ENCODE results near the gene FAM204A.

The FAM204A gene

GRCh38 chr10:118330295-118331076 lies 11.6 kb downstream of the FAM204A start:
- no peak for DNase-seq

- no peak for DNase-seq
Measured at GRCh38 chr10:118324140-118324539, 18.0 kb downstream of the FAM204A start.

- no peak for DNase-seq
Measured at GRCh38 chr10:118321724-118322575, 20.2 kb downstream of the FAM204A start.

GRCh38 chr10:118315629-118316028 lies 26.5 kb downstream of the FAM204A start:
- DNase-seq: no peak

- no peak for DNase-seq
Measured at GRCh38 chr10:118314882-118315281, 27.2 kb downstream of the FAM204A start.

DNA sequence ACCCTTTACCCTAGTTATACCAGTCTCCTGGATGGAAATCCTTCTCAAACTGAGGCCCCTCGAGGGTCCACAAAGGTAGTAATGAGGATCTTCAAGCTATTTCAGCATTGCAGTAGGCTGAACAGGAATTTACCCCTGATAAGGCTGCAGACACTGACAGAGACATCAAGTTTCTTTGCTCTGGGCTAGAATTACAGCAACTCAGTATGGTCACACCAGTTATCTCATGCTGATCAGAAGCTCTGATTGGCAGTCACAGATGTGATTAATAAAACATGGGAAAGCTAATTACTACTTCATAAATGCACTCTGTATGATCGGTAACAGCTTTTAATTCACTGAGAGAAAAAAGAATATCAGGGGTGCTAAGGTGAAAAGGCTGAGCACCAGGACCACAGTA lies 30.6 kb downstream of the FAM204A start:
- DNase-seq: no peak

DNA sequence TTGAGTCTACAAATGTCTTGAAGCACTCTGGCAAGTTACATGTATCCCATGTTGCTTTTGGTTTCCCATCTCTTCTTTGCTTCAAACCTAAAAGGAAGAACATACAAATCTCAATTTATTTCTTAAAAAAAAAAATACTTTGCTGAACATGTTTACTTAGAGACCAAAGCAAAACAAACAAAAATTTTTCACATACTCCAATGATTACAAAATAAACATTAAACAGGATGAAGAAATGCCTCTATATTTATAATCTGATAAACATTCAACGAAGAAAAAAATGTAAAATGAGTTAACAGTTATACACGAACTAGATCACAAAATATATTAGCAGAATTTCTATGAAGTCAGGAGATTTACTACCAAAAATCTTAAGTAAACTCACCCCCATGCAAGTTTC lies 31.3 kb downstream of the FAM204A start:
- DNase-seq: no peak

DNA sequence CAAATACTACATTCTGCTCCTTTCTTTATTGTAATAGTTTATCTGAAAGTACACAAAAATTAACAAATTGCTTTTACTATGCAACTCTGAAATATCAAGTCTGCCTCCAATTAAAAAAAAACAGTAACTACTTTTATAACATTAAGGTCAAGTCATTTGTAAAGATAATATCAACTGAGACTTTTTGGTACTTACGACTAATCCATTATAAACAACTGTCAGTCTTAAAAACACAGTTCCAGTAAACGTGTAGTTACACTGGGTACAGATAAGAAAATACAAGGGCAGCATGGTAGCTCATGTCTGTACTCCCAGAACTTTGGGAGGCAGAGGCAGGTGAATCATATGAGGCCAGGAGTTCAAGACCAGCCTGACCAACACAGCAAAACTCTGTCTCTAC lies 32.2 kb downstream of the FAM204A start:
- DNase-seq: no peak

DNA sequence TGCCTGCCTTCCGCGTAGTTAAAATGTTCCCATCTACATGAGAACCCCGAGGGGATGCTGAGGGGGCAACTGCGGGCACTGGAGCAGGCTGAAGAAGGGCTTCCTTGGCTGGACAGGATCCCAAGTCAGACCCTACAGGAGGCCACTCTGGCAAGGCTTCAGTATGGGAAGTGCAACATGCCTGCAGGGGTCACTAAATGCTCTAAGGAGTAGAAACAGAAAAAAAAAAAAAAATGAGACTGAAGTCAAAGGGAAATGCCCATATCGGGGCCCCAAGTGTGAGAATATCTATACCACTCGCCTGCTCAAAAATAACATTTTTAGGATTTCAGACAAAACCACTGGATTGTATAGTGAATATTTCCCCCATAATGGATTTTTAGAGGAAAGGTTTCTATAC lies 33.5 kb downstream of the FAM204A start:
- DNase-seq: no peak

- no peak for DNase-seq
Measured at GRCh38 chr10:118307859-118308258, 34.3 kb downstream of the FAM204A start.

- no peak for DNase-seq
Measured at GRCh38 chr10:118307220-118307619, 34.9 kb downstream of the FAM204A start.

DNA sequence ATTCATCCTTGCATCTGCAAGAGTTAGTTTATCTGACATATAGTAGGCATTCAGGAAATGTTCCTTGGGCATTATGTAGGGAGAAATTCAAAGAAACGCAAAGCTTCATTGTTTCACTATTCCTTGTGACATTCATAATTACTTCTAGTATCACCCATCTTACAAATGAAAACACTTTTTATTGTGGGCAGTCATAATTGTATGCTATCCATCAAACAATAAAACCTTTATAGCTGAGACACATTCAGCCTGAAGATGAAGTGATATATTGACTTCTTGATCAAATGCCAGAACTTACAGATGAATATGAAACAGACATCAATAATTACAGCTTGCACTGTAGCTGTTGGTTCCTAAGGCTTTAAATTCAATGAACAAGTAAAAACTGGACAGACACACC lies 36.4 kb downstream of the FAM204A start:
- DNase-seq: no peak

DNA sequence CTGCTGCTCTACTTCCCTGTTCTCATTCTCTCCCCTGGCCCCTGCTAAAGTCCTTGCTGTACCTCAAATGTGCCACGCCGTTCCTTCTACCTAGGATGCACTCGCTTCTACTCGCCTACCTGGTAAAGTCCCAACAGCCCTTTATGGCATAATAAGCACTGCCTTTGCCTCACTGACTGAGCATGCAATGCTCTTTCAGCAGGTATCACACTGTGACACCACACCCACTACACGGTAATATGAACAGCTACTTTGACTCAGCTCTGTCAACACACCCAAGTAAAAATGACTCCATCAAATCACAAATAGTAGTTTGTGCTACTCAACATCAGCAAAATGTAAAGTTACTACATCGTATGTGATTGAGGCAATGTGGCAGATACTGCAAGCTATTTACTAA lies 37.6 kb downstream of the FAM204A start:
- no peak for DNase-seq

DNA sequence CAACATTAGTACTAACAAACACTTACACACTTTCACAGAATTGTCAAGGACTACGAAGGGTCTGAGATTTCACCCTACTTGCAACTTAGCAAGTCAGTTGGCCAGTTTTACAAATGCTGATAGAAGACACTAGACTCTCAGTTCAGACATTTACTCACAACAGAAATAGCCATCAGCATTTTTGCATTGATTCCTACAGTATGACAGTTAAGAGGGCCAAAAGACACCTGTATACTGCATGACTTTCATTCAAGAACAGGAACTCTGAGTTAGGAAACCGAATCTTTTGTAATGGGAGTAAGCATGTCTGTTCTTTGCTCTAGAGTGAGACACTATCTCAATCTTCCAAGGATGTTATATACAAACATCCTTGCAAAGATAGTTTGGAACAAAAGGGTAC lies 40.9 kb downstream of the FAM204A start:
- DNase-seq: no peak

DNA sequence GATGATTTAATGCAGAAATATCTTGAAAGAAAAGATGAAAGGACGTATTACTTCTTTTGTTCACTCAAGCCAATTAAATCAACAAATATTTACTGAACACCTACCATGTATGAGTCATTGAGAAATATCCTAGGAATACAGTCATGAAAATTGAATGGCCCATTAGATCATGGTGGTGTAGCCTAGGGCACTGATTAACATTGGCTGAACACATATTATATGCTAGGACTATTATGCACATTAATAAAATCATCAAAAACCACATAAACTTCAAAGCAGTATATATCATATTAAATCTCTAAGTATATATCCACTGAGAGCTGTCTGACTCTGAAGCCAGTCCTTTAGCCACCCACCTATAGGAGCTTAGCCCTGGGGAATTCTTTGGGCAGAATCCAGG lies 41.8 kb downstream of the FAM204A start:
- no peak for DNase-seq

DNA sequence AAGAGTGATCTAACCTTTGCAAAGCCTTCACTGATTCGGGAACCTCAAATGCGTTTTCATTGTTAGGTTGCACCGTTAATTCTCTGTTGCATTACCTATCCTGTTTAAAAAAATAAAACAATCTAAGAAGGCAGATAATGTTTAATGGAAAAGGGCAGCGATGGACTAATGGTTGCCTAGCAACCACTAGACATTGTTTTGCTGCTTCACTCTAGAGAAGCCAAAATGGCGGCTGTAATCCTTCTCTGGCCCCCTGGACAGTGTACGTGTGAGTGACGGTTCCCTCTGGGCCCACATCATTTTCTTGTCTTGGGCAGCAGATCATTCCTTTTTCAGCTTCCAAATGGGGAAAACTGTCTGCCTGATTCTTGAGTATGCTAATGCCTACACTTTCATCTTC lies 43.3 kb downstream of the FAM204A start:
- no peak for DNase-seq

DNA sequence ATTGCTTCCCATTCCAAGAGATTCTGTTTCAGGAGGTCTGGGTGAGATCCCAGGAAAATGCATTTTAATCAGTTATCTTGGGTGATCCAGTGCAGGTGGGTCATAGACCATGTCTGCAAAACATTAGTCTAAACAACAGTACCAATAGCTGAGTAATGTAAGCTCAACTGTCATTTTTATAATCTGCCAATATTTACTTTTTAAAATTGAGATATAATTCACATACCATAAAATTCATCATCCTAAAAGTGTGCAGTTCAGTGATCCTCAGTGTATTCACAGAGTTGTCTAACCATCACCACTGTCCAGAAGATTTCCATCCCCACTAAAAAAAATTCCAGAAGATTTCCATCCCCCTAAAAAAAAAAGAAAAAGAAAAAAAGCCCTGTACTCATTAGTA lies 51.0 kb downstream of the FAM204A start:
- DNase-seq: no peak

DNA sequence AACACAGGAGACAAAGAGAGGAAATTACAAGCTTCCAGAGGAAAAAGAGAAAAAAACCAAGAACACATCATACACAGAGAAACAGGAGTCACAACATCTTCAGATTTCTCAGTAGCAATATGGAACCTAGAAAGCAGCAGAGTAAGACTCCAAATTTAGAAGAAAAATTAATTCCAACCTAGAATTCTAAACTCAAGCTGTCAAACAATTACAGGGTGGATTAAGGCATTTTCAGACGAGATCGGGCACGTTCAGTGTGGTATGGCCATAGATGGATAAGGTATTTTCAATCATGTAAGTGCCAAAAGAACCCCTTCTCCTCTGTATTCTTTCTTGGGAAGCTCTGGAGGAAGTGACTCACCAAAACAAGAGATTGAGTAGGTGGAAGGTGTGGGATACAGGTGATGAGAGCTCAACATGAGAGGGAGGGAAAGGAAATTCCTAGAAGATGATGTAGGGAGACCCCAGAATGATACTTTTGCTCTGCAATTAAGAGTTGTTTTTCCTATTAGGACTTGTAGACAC lies 51.6 kb downstream of the FAM204A start:
- DNase-seq: no peak

GRCh38 chr10:118287076-118287806 lies 54.9 kb downstream of the FAM204A start:
- DNase-seq: no peak

- DNase-seq: no peak
Measured at GRCh38 chr10:118286051-118286838, 55.9 kb downstream of the FAM204A start.

- DNase-seq: no peak
Measured at GRCh38 chr10:118282670-118283069, 59.5 kb downstream of the FAM204A start.

GRCh38 chr10:118278649-118279048 lies 63.5 kb downstream of the FAM204A start:
- no peak for DNase-seq

DNA sequence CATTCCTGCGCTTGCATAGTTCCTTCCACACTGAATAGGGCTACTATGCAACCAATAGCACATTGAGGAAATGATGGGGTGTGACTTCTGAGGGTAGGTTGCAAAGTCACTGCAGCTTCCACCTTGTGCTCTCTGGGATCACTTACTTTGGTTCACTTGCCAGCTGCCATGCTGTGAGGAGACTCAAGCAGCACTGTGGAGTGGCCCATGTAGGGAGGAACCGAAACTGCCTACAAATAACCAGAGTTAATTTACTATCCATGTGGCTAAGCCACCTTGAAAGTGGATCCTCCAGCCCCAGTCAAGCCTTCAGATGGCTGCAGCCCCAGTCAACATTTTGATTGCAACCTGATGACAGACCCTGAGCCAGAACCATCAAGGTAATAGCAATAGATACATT lies 64.3 kb downstream of the FAM204A start:
- DNase-seq: no peak
